PFSK-1 (cell line): ENCODE measurements around the gene SMIM5.

Experiments
- POLR2AphosphoS5 ChIP-seq: IDR thresholded peaks from 2 replicates; pipeline ENCODE4 v1.6.1; 2012; ENCODE audit warnings: low read depth, mild to moderate bottlenecking, control low read depth, low read length, moderate library complexity
- SIN3A ChIP-seq: IDR thresholded peaks from 2 replicates; pipeline ENCODE4 v1.6.1; 2012; ENCODE audit warnings: mild to moderate bottlenecking, low read length, moderate library complexity, borderline replicate concordance; ENCODE audit not compliant: insufficient read depth
- TAF1 ChIP-seq: IDR thresholded peaks from 2 replicates; pipeline ENCODE4 v1.6.1; 2012; ENCODE audit warnings: low read length, control low read depth, borderline replicate concordance; ENCODE audit not compliant: insufficient read depth
- TF ChIP-seq, protein P1 (sequence below), 2 experiments: IDR thresholded peaks; 2 replicates each; pipeline versions ENCODE4 v1.6.1 to v1.8.0; 2011 to 2012; ENCODE audit warnings: low read depth in 2 of 2, low read length in 2 of 2, control low read depth in 1 of 2, inconsistent platforms in 1 of 2, mild to moderate bottlenecking in 1 of 2, moderate library complexity in 1 of 2; ENCODE audit not compliant: insufficient read depth in 1 of 2

DNA sequence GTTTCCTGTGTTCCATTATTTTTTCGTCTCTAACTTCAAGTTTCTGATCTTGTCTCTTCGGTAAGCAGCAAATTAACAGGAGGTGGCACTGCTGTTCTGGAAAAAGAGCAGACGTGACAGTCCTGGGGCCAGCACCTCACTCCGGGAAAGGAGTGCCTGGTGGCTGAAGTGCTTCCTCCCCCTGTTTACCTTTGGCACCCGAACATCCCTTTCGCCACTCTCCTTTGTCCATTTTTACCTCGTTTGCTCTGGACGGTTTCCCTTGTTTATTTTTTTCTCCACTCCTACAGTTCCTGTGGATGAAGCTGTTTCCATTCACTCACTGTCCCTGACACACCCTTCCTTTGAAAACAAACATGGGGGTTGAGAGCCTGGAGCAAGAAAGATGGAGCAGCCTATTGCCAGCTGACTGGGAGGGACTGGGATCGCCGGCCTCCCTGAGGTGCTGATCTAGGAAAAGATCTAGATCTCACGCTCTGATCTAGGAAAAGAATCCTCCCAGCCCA, 46.5 kb downstream of the SMIM5 start:
- TF ChIP-seq POLR2AphosphoS5 (no peak), TAF1 (no peak), SIN3A (0 out of 2 replicates have a peak, but pooled peaks have one; percentile 87)
- TF ChIP-seq, protein P1, sequence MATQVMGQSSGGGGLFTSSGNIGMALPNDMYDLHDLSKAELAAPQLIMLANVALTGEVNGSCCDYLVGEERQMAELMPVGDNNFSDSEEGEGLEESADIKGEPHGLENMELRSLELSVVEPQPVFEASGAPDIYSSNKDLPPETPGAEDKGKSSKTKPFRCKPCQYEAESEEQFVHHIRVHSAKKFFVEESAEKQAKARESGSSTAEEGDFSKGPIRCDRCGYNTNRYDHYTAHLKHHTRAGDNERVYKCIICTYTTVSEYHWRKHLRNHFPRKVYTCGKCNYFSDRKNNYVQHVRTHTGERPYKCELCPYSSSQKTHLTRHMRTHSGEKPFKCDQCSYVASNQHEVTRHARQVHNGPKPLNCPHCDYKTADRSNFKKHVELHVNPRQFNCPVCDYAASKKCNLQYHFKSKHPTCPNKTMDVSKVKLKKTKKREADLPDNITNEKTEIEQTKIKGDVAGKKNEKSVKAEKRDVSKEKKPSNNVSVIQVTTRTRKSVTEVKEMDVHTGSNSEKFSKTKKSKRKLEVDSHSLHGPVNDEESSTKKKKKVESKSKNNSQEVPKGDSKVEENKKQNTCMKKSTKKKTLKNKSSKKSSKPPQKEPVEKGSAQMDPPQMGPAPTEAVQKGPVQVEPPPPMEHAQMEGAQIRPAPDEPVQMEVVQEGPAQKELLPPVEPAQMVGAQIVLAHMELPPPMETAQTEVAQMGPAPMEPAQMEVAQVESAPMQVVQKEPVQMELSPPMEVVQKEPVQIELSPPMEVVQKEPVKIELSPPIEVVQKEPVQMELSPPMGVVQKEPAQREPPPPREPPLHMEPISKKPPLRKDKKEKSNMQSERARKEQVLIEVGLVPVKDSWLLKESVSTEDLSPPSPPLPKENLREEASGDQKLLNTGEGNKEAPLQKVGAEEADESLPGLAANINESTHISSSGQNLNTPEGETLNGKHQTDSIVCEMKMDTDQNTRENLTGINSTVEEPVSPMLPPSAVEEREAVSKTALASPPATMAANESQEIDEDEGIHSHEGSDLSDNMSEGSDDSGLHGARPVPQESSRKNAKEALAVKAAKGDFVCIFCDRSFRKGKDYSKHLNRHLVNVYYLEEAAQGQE (IDR thresholded peaks at IDR 0.05; ENCODE audit: insufficient read depth in 1 of 2, low read depth in 2 of 2, low read length in 2 of 2): peak in 1 of 2 experiments; percentile 70; a peak in 2 of 4 replicates
